Activated T-helper 9 cell treated with anti-CD3 and anti-CD28 coated beads, Interleukin-2, amount 50 U/mL, for 16 hours (primary cell): ENCODE data around the gene TBX4.

Experiments used
- DNase-seq: peaks from one replicate; pipeline ENCODE4 v3.0.0-alpha.2; 2020; ENCODE audit warnings: low read depth

The TBX4 gene

GRCh38 chr17:61412860-61413660 lies 39.2 kb upstream of the TBX4 start:
- DNase-seq = no peak

- DNase-seq = no peak
Measured at GRCh38 chr17:61413661-61414126, 38.5 kb upstream of the TBX4 start.

DNA sequence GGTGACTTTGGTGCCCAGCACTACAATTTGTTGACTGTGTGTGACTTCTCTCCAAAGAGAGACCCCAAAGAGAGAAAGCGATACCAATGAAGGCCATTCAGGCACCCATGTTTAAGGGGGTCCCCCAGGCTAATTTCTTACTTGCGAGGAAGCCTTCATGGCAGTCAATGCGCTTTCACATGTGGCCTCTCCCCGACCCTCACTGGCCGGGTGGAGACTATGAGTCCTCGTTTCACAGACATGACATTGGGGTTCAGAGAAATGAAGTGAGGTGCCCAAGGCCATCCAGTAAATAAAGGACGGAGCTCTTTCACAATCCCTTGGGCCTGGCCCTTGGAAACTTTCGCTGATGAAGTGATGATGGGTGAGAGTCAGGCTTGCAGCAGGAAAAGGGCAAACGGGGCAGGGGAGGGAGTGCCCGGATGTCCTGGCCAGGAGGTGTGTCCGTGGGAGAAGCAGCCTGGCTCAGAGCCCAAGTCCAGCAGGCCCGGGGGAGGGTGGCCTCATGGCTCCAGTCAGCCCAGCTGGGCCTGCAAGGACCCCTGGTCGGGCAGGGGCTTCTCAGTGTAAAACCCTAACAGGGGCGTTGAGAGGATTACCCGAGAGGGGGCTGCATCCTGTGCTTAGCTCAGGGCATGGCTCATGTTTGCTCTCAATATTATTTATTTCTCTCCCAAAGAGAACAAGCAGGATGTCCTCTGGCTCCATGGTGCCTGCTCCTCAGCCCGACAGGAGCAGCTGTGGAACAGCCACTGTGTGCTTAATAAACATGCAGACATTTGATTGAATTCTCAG lies 37.9 kb upstream of the TBX4 start:
- DNase-seq = no peak

DNA sequence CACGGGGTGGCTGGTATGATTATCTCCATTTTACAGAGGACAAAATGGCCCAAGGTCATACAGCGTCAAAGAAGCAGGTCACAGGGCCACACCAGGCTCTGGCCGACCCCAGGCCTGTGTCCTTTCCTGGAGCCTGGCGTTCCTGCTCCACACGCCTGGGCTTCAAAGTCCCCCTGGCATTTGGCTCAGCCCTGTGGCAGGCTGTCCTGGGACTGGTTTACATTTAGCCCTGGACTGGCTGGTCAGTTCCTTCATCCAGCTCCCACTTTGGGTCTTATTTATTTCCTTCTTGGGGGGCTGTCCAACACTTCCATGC lies 37.3 kb upstream of the TBX4 start:
- DNase-seq = no peak

DNA sequence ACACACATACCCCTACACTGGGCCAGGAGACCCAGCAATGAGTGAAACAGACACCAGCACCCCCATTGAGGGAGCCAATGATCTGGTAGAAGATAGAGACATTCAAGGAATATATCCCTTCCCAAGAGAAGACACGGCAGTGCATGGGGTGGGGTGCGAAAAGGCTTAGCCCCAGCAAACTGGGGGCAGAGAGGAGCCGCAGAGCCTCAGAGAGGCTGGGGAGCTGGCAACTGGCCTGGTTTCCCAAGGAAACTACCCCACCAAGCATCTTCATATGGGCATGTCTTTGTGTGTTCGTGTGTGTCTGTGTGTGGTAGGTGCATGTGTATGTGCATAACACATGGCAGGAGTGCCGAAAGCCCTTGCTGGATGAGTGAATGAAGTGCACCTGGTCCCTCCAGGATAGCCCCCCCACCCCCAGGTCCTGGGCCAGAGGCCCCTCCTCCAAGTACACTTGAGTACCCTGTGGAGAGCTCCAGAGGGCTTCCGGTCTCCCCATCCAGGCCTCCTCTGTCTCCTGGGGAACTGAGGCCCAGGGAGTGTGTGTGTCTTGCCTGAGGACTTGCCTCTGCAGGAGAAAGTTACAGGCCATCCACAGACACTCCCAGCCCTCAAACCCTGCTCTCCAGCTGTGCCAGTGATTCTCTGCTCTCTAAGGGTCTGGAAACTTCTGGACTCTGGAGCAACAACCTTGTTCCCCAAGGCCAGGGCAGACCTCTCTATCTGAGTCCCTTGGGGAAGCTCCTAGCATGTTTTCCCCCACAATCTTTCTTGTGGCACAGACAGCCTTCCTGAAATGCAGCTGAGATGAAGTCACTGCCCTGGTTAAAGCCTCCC lies 36.6 kb upstream of the TBX4 start:
- no peak for DNase-seq

GRCh38 chr17:61416211-61416539 lies 36.0 kb upstream of the TBX4 start:
- no peak for DNase-seq

DNA sequence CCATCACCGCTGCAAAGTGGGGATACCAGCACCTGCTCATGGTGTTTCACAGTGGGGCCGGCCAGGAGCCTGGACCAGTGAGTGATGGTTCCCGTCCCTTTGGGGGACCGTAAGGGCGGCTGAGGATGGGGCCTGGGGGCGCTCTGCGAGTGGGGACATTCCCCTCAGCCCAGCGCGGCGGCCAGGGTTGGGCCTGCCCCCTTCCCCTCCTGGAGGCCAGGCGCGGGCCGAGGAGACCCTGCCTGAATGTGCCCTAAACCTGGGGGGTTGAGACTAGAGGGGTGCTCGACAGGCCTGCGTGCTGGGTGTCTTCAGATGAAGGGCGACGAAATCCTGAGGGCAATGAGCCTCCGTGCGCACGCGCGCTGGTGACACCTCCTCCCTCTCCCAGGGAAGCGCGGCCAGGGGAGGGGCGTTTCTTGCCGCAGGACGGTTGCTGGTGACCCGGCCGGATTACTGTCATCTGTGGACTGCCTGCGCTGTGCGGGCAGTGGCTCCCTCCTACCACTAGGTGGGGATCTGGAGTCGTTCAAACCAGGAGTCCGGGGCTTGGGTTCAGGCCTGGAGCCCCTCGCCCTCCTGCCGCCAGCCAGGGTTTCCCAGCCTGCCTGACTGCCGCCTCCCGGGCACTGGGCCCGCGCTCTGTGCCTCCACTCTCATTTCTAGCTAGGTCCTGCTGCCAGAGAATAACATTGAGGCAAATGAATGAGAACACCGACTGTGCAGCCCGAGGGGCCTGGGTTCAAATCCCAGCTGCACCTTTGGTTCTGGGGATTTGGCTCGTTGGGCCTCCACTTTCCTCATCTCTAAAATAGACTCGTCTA lies 35.5 kb upstream of the TBX4 start:
- DNase-seq = no peak

- DNase-seq = no peak
Measured at GRCh38 chr17:61418449-61418848, 33.8 kb upstream of the TBX4 start.

DNA sequence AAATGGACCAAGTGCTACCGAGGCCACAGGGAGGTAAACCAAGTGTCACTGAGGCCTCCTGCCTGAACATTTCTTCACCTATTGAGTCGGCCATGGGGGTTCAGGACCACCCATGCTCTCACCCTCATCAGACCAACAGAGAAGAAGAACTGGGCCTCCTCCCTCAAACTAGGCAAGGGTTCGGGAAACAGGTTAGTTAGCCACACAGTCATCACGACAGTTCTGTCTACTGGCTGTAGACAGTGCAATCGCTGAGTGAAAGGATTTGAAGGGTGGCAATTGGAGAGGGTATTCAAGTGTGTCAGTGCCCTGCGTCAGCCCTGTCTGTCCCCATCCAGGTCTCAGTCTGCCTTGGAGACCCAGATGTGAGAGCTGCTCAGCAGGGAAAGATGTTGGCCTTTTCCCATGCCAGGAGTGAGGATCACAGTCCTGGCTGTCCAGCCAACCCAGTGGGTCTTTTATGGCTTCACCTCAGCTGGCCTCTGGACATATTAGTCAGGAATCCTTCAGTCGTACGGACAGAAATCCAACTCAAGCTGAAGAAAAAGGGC lies 32.7 kb upstream of the TBX4 start:
- no peak for DNase-seq

DNA sequence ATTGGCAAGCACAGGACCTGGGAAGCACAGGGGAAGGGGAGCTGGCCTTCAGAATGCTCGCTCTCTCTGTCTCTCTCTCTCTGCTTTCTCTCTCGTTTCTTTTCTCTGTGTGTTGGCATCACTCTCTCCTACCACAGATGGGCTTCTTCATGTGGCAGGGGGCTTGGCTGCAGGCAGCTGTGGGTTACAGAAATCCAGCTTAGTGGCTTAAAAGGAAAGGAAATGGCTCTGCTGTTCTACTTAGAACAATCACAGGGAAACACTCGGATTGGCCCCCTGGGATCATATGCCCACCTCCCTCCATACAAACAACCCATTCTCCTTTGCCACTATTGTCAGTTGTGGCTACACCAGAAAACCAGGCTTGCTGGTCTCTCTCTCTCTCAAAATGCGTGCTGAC lies 32.2 kb upstream of the TBX4 start:
- no peak for DNase-seq

DNA sequence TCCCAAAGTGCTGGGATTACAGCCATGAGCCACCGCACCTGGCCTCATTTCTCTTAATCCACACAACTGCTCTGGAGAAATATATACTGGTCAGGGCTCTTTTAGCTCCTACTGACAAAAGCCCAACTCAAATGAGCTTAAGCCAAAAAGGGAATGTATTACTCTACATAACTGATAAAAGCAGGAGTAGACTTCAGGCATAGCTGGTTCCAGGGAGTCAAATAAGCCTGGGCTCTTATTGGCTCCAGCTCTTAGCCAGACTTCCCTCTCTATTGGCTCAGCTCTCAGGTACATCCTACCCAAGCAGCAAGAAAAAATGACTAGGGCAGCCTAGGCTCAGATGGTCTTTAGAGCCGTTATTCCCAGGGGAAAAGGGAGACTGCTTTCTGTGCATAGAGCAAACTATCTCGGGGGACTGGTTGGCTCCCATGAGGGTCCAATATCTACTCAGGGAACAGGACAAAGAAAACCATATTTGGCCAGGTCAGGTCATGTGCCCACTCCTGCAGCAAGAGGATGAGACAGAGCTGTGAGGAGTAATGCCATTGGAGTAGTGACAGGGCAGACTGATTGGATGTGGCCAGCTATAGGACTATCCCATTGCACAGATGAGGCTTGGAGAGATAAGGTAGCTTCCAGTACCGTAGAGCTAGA lies 31.4 kb upstream of the TBX4 start:
- DNase-seq = no peak

GRCh38 chr17:61421460-61421859 lies 30.8 kb upstream of the TBX4 start:
- no peak for DNase-seq

DNA sequence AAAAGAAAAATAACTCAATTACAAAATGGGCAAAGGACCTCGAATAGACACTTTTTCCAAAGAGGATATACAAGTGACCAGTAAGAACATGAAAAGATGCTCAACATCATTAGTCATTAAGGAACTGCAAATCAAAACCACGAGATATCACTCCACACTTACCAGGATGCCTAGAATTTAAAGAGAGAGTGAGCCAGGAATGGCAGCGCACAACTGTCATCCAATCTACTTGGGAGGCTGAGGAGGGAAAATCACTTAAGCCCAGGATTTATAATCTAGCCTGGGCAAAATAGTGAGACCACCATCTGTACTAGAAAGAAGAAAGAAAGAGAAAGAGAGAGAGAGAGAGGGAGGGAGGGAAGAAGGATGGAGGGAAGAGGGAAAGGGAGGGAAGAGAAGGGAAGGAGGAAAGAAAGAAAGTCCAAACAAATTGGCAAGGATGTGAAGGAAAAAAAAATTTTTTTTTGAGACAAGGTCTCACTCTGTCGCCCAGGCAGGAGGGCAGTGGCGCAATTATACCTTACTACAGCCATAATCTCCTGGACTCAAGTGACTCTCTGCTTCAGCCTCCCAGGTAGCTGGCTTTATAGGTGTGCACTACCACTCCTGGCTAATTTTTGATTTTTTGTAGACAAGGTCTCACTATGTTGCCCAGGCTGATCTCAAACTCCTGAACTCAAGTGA lies 30.0 kb upstream of the TBX4 start:
- DNase-seq = no peak

DNA sequence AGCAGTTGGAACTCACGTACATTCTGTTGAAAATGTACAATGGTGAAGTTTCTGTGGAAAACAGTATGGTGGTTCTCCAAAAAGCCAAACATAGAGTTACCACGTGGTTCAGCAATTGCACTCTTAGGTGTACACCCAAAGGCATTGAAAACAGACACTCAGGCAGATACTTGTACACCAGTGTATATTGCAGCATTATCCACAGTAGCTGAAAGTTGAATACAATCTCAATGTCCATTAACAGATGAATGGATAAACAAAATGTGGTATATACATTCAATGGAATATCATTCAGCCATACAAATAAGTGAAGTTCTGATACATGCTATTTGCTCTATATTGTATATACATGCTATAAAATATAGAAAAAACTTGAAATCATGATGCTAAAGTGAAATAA lies 29.4 kb upstream of the TBX4 start:
- no peak for DNase-seq

DNA sequence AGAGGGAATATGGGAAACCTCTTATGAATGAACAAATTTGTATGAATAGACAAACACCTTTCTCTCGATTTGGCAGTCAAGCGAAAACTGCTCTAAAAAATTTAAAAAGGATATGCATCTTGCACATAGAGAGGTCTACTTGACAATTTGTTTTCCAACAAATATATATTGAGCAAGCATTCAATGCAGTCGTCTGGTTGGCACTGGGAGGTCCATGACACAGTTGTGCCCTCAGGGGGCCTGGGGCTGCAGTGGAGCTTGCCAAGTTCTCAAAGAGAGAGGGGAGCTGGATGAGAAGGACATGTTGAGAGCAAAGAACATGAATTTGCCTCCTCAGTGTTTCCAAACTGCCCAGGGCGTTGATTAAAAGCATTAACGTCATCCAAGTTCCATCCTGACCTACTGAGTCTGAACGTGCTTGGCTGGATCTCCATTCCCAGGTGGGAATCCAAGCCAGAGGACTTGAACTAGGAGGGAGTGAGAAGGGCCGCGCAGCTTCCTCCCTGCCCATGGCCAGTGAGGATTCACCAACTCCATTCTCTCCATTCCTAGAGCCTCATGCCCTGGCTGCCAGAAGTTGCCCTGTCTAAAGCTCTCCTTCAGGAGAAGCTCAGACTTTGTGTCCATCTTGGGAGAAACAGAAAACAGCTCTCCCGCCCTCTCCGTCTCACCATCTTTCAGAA lies 28.1 kb upstream of the TBX4 start:
- DNase-seq = no peak

DNA sequence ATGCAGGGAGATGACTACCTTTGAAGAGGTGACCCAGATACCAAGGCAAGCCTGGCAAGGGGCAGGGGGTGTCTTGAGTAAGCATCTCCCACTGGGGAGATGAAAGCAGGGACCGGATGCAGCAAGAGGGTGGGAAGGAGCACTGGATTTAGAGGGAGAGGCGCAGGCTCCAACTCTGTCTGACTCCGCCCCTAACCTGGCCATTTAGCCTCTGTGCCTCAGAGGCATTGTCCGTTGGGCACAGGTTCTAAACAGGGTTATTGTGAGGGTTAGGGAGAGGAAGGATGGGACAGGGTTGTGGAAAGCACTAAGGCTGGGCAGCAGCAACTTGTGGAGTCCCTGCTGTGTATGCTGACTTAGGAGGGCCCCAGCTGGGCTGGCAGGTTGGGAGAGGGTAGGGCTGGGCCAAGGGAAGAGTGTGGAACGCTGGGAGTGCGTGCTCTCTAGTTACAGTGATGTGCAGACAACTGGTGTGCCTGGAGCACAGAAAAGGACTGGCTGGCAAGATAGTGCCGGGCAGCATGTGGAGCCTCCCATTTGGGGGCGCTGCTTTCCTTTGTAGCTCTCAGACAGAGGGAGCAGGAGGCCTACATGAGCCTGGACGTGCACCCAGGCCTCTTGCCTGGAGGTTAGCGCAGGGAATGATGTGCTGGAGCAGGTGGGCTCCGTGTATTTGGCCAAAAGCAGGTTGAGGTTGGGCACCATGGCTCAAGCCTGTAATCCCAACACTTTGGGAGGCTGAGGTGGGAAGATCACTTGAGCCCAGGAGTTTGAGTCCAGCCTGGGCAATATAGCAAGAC lies 26.3 kb upstream of the TBX4 start:
- DNase-seq = no peak

DNA sequence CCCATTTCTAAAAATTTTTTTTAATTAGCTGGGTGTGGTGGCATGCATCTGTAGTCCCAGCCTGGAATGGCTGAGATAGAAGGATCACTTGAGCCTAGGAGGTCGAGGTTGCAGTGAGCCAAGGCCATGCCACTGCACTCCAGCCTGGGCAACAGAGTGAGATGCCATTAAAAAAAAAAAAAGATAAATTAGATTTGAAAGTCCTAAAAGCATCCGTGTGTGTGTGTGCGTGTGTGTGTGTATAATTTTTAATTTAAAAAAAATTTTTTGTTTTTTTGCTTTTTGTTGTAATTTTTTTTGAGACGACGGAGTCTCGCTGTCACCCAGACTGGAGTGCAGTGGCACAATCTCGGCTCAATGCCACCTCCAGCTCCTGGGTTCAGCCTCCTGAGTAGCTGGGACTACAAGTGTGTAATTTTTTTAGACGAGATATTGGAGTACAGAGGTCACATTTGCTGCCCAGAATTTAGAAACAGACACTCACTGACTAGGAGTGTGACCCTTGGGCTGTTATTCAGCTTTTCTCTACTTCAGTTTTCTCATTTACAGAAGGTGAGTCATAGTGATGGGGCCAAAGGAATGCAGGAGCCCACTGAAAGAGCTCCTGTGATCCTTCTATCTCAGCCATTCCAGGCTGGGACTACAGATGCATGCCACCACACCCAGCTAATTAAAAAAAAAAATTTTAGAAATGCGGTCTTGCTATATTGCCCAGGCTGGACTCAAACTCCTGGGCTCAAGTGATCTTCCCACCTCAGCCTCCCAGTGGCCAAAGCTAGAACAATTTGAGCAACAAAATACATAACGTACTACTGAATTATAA lies 25.5 kb upstream of the TBX4 start:
- DNase-seq = no peak

DNA sequence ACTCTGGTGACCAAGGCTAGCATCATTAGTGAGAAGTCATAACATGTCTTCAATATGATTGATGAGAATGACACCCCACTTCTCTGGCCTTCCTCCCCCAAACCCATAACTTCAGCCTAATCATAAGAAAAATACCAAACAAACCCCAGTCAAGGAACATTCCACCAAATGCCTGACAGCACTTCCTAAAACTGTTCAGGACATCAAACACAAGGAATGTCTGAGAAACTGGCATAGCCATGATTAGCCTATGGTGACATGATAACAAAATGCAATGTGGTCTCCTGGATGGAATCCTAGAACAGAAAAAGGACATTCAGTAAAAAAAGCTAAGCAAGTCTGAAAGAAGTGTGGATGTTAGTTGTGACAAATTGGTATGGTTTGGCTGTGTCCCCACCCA lies 24.7 kb upstream of the TBX4 start:
- DNase-seq = no peak
